SK-N-SH treated with all-trans-retinoic acid at 6 μM for 48 hours (cell line): ENCODE results near the gene TCTN1.

Source experiments
- ATAC-seq: fragments of 200-7000 bp; cut with Tn5 transposase; 3 replicates; pipeline ENCODE4 v1.9.1; 2020; ENCODE audit warnings: mild to moderate bottlenecking, moderate library complexity
- ARNTL ChIP-seq: fragments of 450-650 bp; formaldehyde crosslinking; IDR thresholded peaks from 2 replicates; pipeline ENCODE4 v1.5.0; 2020; ENCODE audit warnings: low read depth, mild to moderate bottlenecking, moderate library complexity, borderline replicate concordance
- BACH2 ChIP-seq: fragments of 250-450 bp; sonication (Bioruptor Pico); IDR thresholded peaks from 2 replicates; pipeline ENCODE4 v1.9.0; 2021; ENCODE audit warnings: mild to moderate bottlenecking, borderline replicate concordance
- CSDC2 ChIP-seq: fragments of 250-450 bp; sonication (Bioruptor Pico); IDR thresholded peaks from 2 replicates; pipeline ENCODE4 v1.5.0; 2020; ENCODE audit warnings: mild to moderate bottlenecking, moderate library complexity
- CSRNP3 ChIP-seq: fragments of 250-450 bp; sonication (Bioruptor Pico); IDR thresholded peaks from 2 replicates; pipeline ENCODE4 v1.5.1; 2021; ENCODE audit warnings: mild to moderate bottlenecking, moderate library complexity
- ESRRG ChIP-seq: fragments of 250-450 bp; sonication (Bioruptor Pico); IDR thresholded peaks from 2 replicates; pipeline ENCODE4 v1.6.1; 2021; ENCODE audit warnings: mild to moderate bottlenecking
- GLIS3 ChIP-seq: fragments of 250-450 bp; sonication (Bioruptor Pico); IDR thresholded peaks from 2 replicates; pipeline ENCODE4 v1.5.0; 2020; ENCODE audit warnings: mild to moderate bottlenecking, moderate library complexity
- ISL1 ChIP-seq: fragments of 250-450 bp; sonication (Bioruptor Pico); IDR thresholded peaks from 2 replicates; pipeline ENCODE4 v2.1.2; 2022; ENCODE audit warnings: mild to moderate bottlenecking, moderate library complexity
- OSR1 ChIP-seq: fragments of 250-450 bp; sonication (Bioruptor Pico); IDR thresholded peaks from 2 replicates; pipeline ENCODE4 v1.8.0; 2022; ENCODE audit warnings: moderate library complexity, mild to moderate bottlenecking, inconsistent platforms
- PPARA ChIP-seq: fragments of 250-450 bp; sonication (Bioruptor Pico); IDR thresholded peaks from 2 replicates; pipeline ENCODE4 v1.5.0; 2020; ENCODE audit warnings: mild to moderate bottlenecking, borderline replicate concordance
- RARB ChIP-seq: fragments of 250-450 bp; sonication (Bioruptor Pico); IDR thresholded peaks from 2 replicates; pipeline ENCODE4 v1.8.0; 2021; ENCODE audit warnings: mild to moderate bottlenecking, moderate library complexity
- SNAI2 ChIP-seq: fragments of 250-450 bp; sonication (Bioruptor Pico); IDR thresholded peaks from 2 replicates; pipeline ENCODE4 v1.5.0; 2020; ENCODE audit warnings: mild to moderate bottlenecking, moderate library complexity
- TCF4 ChIP-seq: fragments of 250-450 bp; sonication (Bioruptor Pico); IDR thresholded peaks from 2 replicates; pipeline ENCODE4 v1.8.0; 2021; ENCODE audit warnings: mild to moderate bottlenecking, moderate library complexity, borderline replicate concordance
- TOX ChIP-seq: fragments of 250-450 bp; sonication (Bioruptor Pico); IDR thresholded peaks from 2 replicates; pipeline ENCODE4 v1.8.0; 2021; ENCODE audit warnings: mild to moderate bottlenecking, moderate library complexity, borderline replicate concordance
- ZC3H10 ChIP-seq: fragments of 250-450 bp; sonication (Bioruptor Pico); IDR thresholded peaks from 2 replicates; pipeline ENCODE4 v1.5.1; 2021; ENCODE audit warnings: mild to moderate bottlenecking, moderate library complexity
- ZFP3 ChIP-seq: fragments of 250-450 bp; sonication (Bioruptor Pico); IDR thresholded peaks from 2 replicates; pipeline ENCODE4 v1.5.0; 2020; ENCODE audit warnings: mild to moderate bottlenecking, moderate library complexity
- ZNF565 ChIP-seq: fragments of 450-650 bp; formaldehyde crosslinking; conservative IDR thresholded peaks from 2 replicates; pipeline ENCODE4 v1.5.0; 2020; ENCODE audit warnings: low read depth, mild to moderate bottlenecking, moderate library complexity
- ZNF8 ChIP-seq: fragments of 450-650 bp; formaldehyde crosslinking; IDR thresholded peaks from 2 replicates; pipeline ENCODE4 v1.5.0; 2020; ENCODE audit warnings: mild to moderate bottlenecking, moderate library complexity
- TF ChIP-seq, protein P1 (sequence below): fragments of 250-450 bp; sonication (Bioruptor Pico); IDR thresholded peaks from 2 replicates; pipeline ENCODE4 v1.5.1; 2020; ENCODE audit warnings: low read depth, mild to moderate bottlenecking, moderate library complexity
- TF ChIP-seq, protein P2 (sequence below): fragments of 250-450 bp; sonication (Bioruptor Pico); IDR thresholded peaks from 2 replicates; pipeline ENCODE4 v1.8.0; 2020; ENCODE audit warnings: mild to moderate bottlenecking, moderate library complexity, borderline replicate concordance
- TF ChIP-seq, protein P3 (sequence below): fragments of 250-450 bp; sonication (Bioruptor Pico); IDR thresholded peaks from 2 replicates; pipeline ENCODE4 v1.5.0; 2020; ENCODE audit warnings: mild to moderate bottlenecking, moderate library complexity

Gene TCTN1

GRCh38 chr12:110687396-110688169 lies 73.7 kb downstream of the TCTN1 start (continued):
- TF ChIP-seq, protein P1, sequence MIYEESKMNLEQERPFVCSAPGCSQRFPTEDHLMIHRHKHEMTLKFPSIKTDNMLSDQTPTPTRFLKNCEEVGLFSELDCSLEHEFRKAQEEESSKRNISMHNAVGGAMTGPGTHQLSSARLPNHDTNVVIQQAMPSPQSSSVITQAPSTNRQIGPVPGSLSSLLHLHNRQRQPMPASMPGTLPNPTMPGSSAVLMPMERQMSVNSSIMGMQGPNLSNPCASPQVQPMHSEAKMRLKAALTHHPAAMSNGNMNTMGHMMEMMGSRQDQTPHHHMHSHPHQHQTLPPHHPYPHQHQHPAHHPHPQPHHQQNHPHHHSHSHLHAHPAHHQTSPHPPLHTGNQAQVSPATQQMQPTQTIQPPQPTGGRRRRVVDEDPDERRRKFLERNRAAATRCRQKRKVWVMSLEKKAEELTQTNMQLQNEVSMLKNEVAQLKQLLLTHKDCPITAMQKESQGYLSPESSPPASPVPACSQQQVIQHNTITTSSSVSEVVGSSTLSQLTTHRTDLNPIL (CRISPR knock-in tag) = no peak
- no peak for TF ChIP-seq ZC3H10
- no peak for TF ChIP-seq TCF4 (CRISPR knock-in tag)
- no peak for TF ChIP-seq ESRRG

GRCh38 chr12:110688446-110689280 lies 74.7 kb downstream of the TCTN1 start, which contains the start of gene HVCN1:
Gene HVCN1 (minus strand): TSS chr12:110689115. CDS start chr12:110683245, 5,870 bp downstream.
- TF ChIP-seq ZNF8 (CRISPR knock-in tag) = no peak
- TF ChIP-seq, protein P2, sequence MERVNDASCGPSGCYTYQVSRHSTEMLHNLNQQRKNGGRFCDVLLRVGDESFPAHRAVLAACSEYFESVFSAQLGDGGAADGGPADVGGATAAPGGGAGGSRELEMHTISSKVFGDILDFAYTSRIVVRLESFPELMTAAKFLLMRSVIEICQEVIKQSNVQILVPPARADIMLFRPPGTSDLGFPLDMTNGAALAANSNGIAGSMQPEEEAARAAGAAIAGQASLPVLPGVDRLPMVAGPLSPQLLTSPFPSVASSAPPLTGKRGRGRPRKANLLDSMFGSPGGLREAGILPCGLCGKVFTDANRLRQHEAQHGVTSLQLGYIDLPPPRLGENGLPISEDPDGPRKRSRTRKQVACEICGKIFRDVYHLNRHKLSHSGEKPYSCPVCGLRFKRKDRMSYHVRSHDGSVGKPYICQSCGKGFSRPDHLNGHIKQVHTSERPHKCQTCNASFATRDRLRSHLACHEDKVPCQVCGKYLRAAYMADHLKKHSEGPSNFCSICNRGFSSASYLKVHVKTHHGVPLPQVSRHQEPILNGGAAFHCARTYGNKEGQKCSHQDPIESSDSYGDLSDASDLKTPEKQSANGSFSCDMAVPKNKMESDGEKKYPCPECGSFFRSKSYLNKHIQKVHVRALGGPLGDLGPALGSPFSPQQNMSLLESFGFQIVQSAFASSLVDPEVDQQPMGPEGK (CRISPR knock-in tag) = no peak
- no peak for TF ChIP-seq GLIS3
- no peak for TF ChIP-seq ZFP3 (CRISPR knock-in tag)
- TF ChIP-seq BACH2 (CRISPR knock-in tag) = no peak
- TF ChIP-seq ESRRG = no peak
- no peak for TF ChIP-seq SNAI2 (CRISPR knock-in tag)
- TF ChIP-seq OSR1 (CRISPR knock-in tag) = no peak
- TF ChIP-seq ISL1 (CRISPR knock-in tag) = no peak
- TF ChIP-seq ARNTL (CRISPR knock-in tag) = no peak
- TF ChIP-seq TOX (CRISPR knock-in tag) = no peak
- TF ChIP-seq PPARA (CRISPR knock-in tag) = no peak
- no peak for TF ChIP-seq ZNF565 (CRISPR knock-in tag)
- peak; percentile 56 for ATAC-seq

GRCh38 chr12:110689281-110690126 lies 75.6 kb downstream of the TCTN1 start:
- peak; percentile 13; the same call in 2 of the 3 replicates for ATAC-seq
- TF ChIP-seq SNAI2 (CRISPR knock-in tag) (no peak), ZNF8 (CRISPR knock-in tag) (no peak), ISL1 (CRISPR knock-in tag) (no peak), CSRNP3 (CRISPR knock-in tag) (no peak), BACH2 (CRISPR knock-in tag) (no peak), RARB (CRISPR knock-in tag) (no peak), ZNF565 (CRISPR knock-in tag) (no peak), CSDC2 (CRISPR knock-in tag) (no peak), PPARA (CRISPR knock-in tag) (no peak), OSR1 (CRISPR knock-in tag) (no peak), ESRRG (no peak), ZFP3 (CRISPR knock-in tag) (no peak), TOX (CRISPR knock-in tag) (no peak)
- TF ChIP-seq, protein P1 (CRISPR knock-in tag) = no peak
- TF ChIP-seq, protein P3, sequence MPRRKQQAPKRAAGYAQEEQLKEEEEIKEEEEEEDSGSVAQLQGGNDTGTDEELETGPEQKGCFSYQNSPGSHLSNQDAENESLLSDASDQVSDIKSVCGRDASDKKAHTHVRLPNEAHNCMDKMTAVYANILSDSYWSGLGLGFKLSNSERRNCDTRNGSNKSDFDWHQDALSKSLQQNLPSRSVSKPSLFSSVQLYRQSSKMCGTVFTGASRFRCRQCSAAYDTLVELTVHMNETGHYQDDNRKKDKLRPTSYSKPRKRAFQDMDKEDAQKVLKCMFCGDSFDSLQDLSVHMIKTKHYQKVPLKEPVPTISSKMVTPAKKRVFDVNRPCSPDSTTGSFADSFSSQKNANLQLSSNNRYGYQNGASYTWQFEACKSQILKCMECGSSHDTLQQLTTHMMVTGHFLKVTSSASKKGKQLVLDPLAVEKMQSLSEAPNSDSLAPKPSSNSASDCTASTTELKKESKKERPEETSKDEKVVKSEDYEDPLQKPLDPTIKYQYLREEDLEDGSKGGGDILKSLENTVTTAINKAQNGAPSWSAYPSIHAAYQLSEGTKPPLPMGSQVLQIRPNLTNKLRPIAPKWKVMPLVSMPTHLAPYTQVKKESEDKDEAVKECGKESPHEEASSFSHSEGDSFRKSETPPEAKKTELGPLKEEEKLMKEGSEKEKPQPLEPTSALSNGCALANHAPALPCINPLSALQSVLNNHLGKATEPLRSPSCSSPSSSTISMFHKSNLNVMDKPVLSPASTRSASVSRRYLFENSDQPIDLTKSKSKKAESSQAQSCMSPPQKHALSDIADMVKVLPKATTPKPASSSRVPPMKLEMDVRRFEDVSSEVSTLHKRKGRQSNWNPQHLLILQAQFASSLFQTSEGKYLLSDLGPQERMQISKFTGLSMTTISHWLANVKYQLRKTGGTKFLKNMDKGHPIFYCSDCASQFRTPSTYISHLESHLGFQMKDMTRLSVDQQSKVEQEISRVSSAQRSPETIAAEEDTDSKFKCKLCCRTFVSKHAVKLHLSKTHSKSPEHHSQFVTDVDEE = no peak
- TF ChIP-seq, all 23 proteins: peak for 0
